Esophagus squamous epithelium (tissue), 5 donors: ENCODE data around the gene ACOT8. TPM values are rescaled to one million over a fixed set of nuclear protein-coding genes. Genes with fewer than 3 reads are reported as not detected.

Source experiments
- DNase-seq: peaks from one replicate; lab custom pipeline; 2025; lab: John Stamatoyannopoulos, UW
- H3K27ac ChIP-seq, 4 donors: fragments of 200-600 bp; sonication (generic); one replicate each; pipeline ENCODE4 v1.5.1; 2016 to 2019; ENCODE audit warnings: mild to moderate bottlenecking in 1 of 4
- H3K27me3 ChIP-seq, 4 donors: fragments of 200-600 bp; sonication (generic); 1 replicate in 3 of 4; 2 replicates in 1 of 4; pipeline versions ENCODE4 v1.5.1 to v1.6.0; 2017 to 2021; ENCODE audit warnings: antibody characterized with exemption in 1 of 4
- H3K36me3 ChIP-seq, 3 donors: fragments of 200-600 bp; sonication (generic); one replicate each; pipeline ENCODE4 v1.5.1; 2016 to 2019
- H3K4me1 ChIP-seq, 3 donors: fragments of 200-600 bp; sonication (generic); one replicate each; pipeline ENCODE4 v1.5.1; 2017 to 2019
- H3K4me3 ChIP-seq, 4 donors: fragments of 200-600 bp; sonication (generic); 1 replicate in 3 of 4; 2 replicates in 1 of 4; pipeline ENCODE4 v1.5.1; 2016 to 2019; ENCODE audit warnings: mild to moderate bottlenecking in 2 of 4, moderate library complexity in 1 of 4
- H3K9me3 ChIP-seq, 3 donors: fragments of 200-600 bp; sonication (generic); one replicate each; pipeline ENCODE4 v1.5.1; 2016 to 2019
- CTCF ChIP-seq, 6 experiments: fragments of 450-650 bp in 4 of 6; fragments of 200-600 bp in 2 of 6; sonication (generic) in 2 of 6; IDR thresholded peaks; one replicate each; pipeline ENCODE4 v1.5.1; 2016 to 2019; ENCODE audit warnings: antibody characterized with exemption in 6 of 6, mild to moderate bottlenecking in 4 of 6, moderate library complexity in 4 of 6
- POLR2A ChIP-seq, 4 donors: fragments of 450-650 bp; IDR thresholded peaks; one replicate each; pipeline ENCODE4 v1.6.1; 2017; ENCODE audit warnings: antibody characterized with exemption in 4 of 4, mild to moderate bottlenecking in 4 of 4, moderate library complexity in 3 of 4
- WGBS, 2 donors: methylation state at CpG; one replicate each; pipeline ENCODE4 v1.1.5; 2018; 5-methylcytosine and 5-hydroxymethylcytosine counted together
- intact Hi-C: fragments of 100-400 bp; cut with DNase I; formaldehyde crosslinking; loops from one replicate; pipeline ENCODE4 v1.15.0; 2022
- total RNA-seq, 4 donors: library from RNA; depleted of rRNA; stranded (reverse); fragments of >200 nt; gene quantifications; one replicate each; pipeline ENCODE4 v1.1.0, GENCODE V29; 2016
- donor health status: DM: yes; HTN: yes; CAD: no.

Gene ACOT8
- total RNA-seq, 4 donors from 2014 or later = 27.7 to 35.0 (median 31.1) TPM

GRCh38 chr20:45827712-45828111, 29.5 kb downstream of the ACOT8 start:
- Histone ChIP-seq H3K27ac (peak overlapping the region in 3 of 4 donors; percentile 67 to 72 (median 69)), H3K36me3 (no peaks in the 10 kb centered on the region), H3K9me3 (no peaks in the 10 kb centered on the region), H3K27me3 (peaks cover 0 to 19% (median 0%) of the 10 kb centered on the region in 4 donors), H3K4me1 (peaks cover 15 to 62% (median 28%) of the 10 kb centered on the region in 3 donors), H3K4me3 (no peak overlapping the region)
- DNase-seq = no peak
- TF ChIP-seq POLR2A (IDR thresholded peaks at IDR 0.05) (no peak), CTCF (IDR thresholded peaks at IDR 0.05) (no peak)
- WGBS, 2 donors = 60 to 68% methylated on average over 5 to 6 of the region's 6 CpGs
- intact Hi-C loops = no loop called here

GRCh38 chr20:45827030-45827652, 30.1 kb downstream of the ACOT8 start, which contains the start of gene TNNC2:
Gene TNNC2, minus strand, starts transcription at chr20:45827312. Its CDS starts 64 bp downstream, at chr20:45827248.
- intact Hi-C loops = no loop called here
- Histone ChIP-seq H3K9me3 (no peaks in the 10 kb centered on the region), H3K4me3 (no peak within 1 kb of the TSS), H3K27ac (peak within 1 kb of the TSS; percentile 21 to 90 (median 70)), H3K4me1 (peaks cover 18 to 62% (median 25%) of the 10 kb centered on the region in 3 donors), H3K36me3 (no peaks in the 10 kb centered on the region), H3K27me3 (peaks cover 0 to 25% (median 0%) of the 10 kb centered on the region in 4 donors)
- TF ChIP-seq CTCF (IDR thresholded peaks at IDR 0.05) (no peak), POLR2A (IDR thresholded peaks at IDR 0.05) (no peak)
- no peak for DNase-seq
- 80 to 88% methylated on average over 2 to 4 of the region's 8 CpGs for WGBS, 2 donors

- 35 to 63% methylated on average over 4 to 5 of the region's 6 CpGs for WGBS, 2 donors
- peaks cover 18 to 58% (median 25%) of the 10 kb centered on the region in 3 donors for H3K4me1 ChIP-seq
- peak overlapping the region; percentile 21 to 72 (median 68) for H3K27ac ChIP-seq
- DNase-seq = no peak
- TF ChIP-seq CTCF (IDR thresholded peaks at IDR 0.05) (no peak), POLR2A (IDR thresholded peaks at IDR 0.05) (no peak)
- intact Hi-C loops = no loop called here
- H3K27me3 ChIP-seq = peaks cover 0 to 31% (median 0%) of the 10 kb centered on the region in 4 donors
- H3K36me3 ChIP-seq = no peaks in the 10 kb centered on the region
- H3K9me3 ChIP-seq = no peaks in the 10 kb centered on the region
- H3K4me3 ChIP-seq = no peak overlapping the region
Observed at GRCh38 chr20:45826381-45827019, 30.7 kb downstream of the ACOT8 start.

GRCh38 chr20:45823949-45824835, 33.0 kb downstream of the ACOT8 start:
- Histone ChIP-seq H3K4me3 (peak overlapping the region; percentile 9 to 44 (median 28)), H3K27ac (peak overlapping the region in 1 of 4 donors; percentile 12), H3K27me3 (peaks cover 0 to 31% (median 0%) of the 10 kb centered on the region in 4 donors), H3K4me1 (peaks cover 18 to 53% (median 25%) of the 10 kb centered on the region in 3 donors), H3K9me3 (no peaks in the 10 kb centered on the region), H3K36me3 (no peaks in the 10 kb centered on the region)
- TF ChIP-seq CTCF (IDR thresholded peaks at IDR 0.05) (peak; percentile 10 to 49 (median 34)), POLR2A (IDR thresholded peaks at IDR 0.05) (no peak)
- no peak for DNase-seq
- intact Hi-C loops = no loop called here
- 12 to 29% methylated on average over 24 to 42 of the region's 57 CpGs for WGBS, 2 donors
